DMS53 treated with DMSO at 0.1 percent for 48 hours (cell line): ENCODE results near the gene ARL2BP.
A peak's percentile ranks its signal among the peaks of the same experiment; 100 is the strongest.

Source experiments
- DNase-seq: peaks from one replicate; lab custom pipeline; 2025; ENCODE audit not compliant: unreplicated experiment; lab: John Stamatoyannopoulos, UW

ARL2BP gene

DNA sequence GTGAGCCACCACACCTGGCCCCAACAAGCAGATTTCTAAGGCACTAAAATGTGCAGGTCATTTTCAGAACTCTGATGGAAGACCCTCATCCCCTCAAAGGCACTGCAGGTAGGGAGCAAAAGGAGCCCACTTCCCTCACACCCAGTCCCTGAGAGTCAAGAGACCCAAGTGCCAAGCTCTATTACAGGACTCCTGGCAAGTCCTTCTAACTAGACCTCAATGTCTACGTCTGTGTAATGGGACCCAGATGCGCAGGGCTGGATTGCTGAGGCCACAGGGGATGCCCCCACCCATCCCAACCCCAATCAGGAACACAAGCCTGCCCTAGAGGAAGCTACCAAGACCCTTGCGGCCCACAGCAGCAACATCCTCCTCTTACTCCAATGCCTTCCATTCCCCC lies 36.7 kb downstream of the ARL2BP start:
- DNase-seq: no peak

GRCh38 chr16:57282510-57283213 lies 37.6 kb downstream of the ARL2BP start:
- no peak for DNase-seq

- no peak for DNase-seq
Observed at GRCh38 chr16:57283214-57283958, 38.3 kb downstream of the ARL2BP start.

- DNase-seq: no peak
Observed at GRCh38 chr16:57283959-57284208, 38.8 kb downstream of the ARL2BP start.

DNA sequence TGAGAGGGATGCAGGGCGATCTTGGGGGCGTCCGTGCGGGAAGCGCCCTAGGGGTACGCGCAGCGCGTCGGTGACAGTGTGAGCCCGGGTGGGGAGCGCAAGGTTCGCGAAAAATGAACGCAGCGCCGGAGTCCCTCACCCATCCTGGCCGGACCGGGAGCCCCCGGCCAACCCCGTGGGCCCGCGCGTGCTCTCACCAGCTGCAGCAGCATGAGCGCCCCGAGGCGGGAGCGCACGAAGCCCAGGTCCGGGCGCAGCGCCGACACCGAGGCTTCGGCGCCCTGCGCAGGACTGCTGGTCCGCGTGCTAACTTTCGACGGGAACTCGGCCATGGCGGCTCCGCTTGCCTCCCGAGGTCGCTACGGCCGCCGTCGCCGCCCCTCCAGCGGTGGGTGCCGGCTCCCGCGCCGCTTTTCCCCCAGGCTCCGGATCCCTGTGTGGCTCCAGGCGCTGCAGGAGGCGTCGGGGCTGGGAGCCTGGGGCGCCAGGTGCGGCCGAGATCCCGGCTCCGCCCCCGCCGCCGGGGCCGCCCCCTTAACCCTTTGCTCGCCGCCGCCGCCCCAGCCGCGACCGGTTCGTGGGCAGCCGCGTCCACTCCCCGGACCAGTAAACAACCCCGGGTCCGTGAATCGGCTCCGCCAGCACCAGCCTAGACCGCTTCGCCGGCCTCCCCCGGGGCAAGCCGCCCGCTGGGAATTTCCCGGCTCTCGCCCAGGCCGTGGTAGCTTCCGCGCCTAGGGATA lies 39.3 kb downstream of the ARL2BP start, which contains the start of gene PLLP:
Gene PLLP, minus strand, starts transcription at position 464 of the 743 bp plus-strand sequence. Its CDS starts 132 bp downstream, at position 332.
- DNase-seq: peak; percentile 57

GRCh38 chr16:57284952-57285363 lies 39.9 kb downstream of the ARL2BP start:
- DNase-seq: no peak

DNA sequence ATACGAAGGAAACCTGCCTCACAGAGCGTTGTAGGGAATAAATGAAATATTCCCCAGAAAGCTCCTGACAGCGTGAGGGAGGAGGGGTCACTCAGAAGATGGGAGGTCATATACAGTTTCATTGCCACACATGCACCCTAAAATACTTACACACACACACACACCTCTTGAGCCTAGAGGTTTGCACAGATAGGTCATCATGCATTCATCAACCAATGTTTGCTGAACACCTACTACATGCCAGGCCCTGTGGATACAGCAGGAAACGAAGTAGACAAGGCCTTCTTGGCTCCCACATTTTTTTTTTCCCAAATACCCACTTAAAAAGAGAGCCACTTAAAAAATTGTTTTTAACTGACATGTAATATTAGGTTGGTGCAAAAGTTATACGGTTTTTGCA lies 40.3 kb downstream of the ARL2BP start:
- DNase-seq: no peak

GRCh38 chr16:57289391-57290257 lies 44.6 kb downstream of the ARL2BP start:
- no peak for DNase-seq

GRCh38 chr16:57297856-57298255 lies 52.8 kb downstream of the ARL2BP start:
- DNase-seq: no peak

DNA sequence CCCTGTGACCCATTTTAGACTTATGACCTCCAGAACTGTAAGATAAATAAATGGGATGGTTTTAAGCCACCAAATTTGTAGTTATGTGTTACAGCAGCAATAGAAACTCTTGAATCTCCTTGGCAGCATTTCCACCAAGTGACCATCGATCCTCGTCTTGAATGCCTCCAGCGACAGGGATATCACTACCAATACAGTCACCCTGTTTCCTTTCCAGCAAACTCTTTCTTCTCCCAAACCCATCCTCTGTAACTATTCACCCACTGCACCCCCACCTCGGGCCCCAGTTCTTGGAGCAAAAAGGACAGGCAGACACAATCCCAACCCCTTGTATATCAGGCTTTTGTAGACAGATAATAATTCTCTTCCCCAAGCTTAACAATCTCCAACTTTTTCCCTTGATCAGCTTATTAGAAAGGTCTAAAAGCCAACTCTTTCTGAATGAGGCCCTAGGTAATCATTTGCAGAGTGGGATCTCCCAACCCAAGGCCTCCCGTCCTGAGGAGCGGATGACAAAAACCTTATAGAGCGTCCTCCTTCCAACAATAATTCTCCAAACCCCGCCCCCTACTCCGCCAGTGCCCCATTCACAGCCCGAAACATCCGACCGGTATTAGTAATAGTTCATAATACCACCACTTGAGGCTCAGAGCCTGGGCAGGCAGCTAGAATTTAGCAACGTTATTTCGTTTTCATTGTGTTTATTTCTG lies 54.1 kb downstream of the ARL2BP start:
- DNase-seq: no peak

DNA sequence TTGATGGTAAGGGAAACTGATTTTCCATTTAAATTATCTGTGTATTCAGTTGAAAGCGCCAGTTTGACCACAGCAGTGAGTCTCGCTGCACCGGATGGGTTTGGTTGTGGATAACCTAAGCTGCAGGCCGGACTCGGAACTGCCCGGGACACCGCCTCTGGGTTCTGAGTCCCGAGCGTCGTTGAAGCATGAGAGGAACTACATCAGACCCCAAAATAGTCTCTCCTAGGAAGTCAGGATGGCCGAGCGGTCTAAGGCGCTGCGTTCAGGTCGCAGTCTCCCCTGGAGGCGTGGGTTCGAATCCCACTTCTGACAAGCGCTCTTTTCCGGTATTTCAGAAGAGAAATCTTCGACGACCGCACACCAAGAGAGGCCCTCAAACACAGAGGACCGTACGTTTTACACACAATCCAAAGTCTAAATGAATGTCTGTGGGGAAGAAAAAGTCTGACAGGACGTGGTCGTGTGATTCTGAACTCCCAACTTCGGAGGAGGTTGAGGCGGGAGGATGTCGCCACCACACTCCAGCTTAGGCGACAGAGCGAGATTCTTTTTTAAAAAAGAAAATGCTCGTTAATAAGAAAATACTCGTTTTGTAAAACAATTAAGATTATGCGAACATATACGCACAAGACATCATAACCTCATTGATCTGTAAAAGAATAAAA lies 54.8 kb downstream of the ARL2BP start:
- peak; percentile 89 for DNase-seq

- DNase-seq: peak; percentile 98
Observed at GRCh38 chr16:57300387-57301125, 55.5 kb downstream of the ARL2BP start.

DNA sequence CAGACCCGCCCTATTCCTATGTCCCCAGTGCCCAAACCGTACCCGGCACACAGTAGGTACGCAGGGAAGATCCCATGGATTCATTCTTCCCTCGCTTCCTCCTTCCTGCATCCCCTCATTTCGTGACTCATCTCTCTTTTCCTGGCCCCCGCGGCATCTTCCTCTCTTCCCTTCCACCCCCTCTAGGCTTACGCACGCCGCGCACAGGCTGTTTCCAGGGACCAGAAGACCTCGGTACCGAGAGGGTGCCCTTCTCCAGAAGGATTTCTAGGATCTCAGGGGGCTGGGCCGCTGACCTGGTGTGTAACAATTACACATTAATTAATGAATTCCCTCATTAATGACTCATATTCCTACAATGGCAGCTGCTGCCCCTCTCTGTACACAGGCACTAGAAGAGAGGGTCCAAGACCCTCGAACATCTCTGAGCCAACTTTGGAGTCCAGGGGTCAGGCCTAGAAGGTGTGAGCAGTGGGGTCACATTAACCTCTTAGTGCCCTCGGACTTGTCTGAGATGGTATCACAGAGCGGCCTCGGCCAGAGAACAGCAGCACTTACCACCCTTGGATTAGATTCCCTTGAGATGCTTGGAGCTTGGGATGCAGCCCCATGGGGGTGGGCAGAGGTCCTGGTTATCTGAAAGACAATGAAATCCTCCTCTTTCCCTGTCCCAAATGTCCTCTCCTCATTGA lies 56.2 kb downstream of the ARL2BP start:
- DNase-seq: no peak
